Cerebellar nuclear complex (tissue), 1 donor: Measurements from ENCODE around the gene ETV5.
"Not testable (repeated sequence)": the region's sequence is repeated elsewhere in the genome, so short reads cannot be mapped to it uniquely, and the experiment has no call there.

Source experiments
- DNase-seq, 2 experiments: peaks; one replicate each; lab custom pipeline; 2025; lab: John Stamatoyannopoulos, UW

The ETV5 gene

GRCh38 chr3:186021673-186022362 is 87.1 kb downstream of the ETV5 start:
- no peak for DNase-seq

- DNase-seq: not testable (repeated sequence)
Measured at GRCh38 chr3:186021250-186021649, 87.6 kb downstream of the ETV5 start.

- DNase-seq: not testable (repeated sequence)
Measured at GRCh38 chr3:186019288-186019687, 89.6 kb downstream of the ETV5 start.

GRCh38 chr3:186014866-186015265 is 94.0 kb downstream of the ETV5 start:
- no peak for DNase-seq

- no peak for DNase-seq
Measured at GRCh38 chr3:186013312-186013711, 95.6 kb downstream of the ETV5 start.

GRCh38 chr3:186012137-186012536 is 96.8 kb downstream of the ETV5 start:
- DNase-seq: no peak

- DNase-seq: no peak
Measured at GRCh38 chr3:186004671-186005070, 104.2 kb downstream of the ETV5 start.

- DNase-seq: no peak
Measured at GRCh38 chr3:186004209-186004608, 104.7 kb downstream of the ETV5 start.

GRCh38 chr3:186003610-186004009 is 105.3 kb downstream of the ETV5 start:
- DNase-seq: no peak

GRCh38 chr3:186002884-186003472 is 105.9 kb downstream of the ETV5 start:
- no peak for DNase-seq

GRCh38 chr3:186001842-186002241 is 107.0 kb downstream of the ETV5 start:
- DNase-seq: no peak

GRCh38 chr3:185999221-185999620 is 109.7 kb downstream of the ETV5 start:
- no peak for DNase-seq

- no peak for DNase-seq
Measured at GRCh38 chr3:185998136-185998535, 110.8 kb downstream of the ETV5 start.

GRCh38 chr3:185997130-185997529 is 111.8 kb downstream of the ETV5 start:
- DNase-seq: no peak
